SK-N-SH (cell line): Measurements from ENCODE around the gene PASK. TPM values are rescaled to one million over a fixed set of nuclear protein-coding genes. Genes with fewer than 3 reads are reported as not detected.

Experiments used
- CTCF ChIA-PET: fragments of 300-600, 350-600 bp; formaldehyde crosslinking; extraction: SDS; loops from one replicate; lab custom pipeline; 2021; lab: Yijun Ruan, JAX
- POLR2A ChIA-PET: fragments of 350-600 bp; sonication (Branson Sonifier 250); formaldehyde crosslinking; extraction: SDS; loops from one replicate; lab custom pipeline; 2020; ENCODE audit warnings: antibody characterized with exemption, inconsistent platforms; lab: Yijun Ruan, JAX
- DNase-seq: peaks from one replicate; pipeline ENCODE4 v3.0.0; 2012
- H2AFZ ChIP-seq: fragments of 200-600 bp; sonication (generic); 2 replicates; pipeline ENCODE4 v1.8.1; 2016; ENCODE audit warnings: antibody characterized with exemption, mild to moderate bottlenecking, low read depth
- H3F3A ChIP-seq: fragments of 200-600 bp; sonication (generic); replicated peaks from 2 replicates; pipeline ENCODE3; 2016; ENCODE audit warnings: antibody characterized with exemption, mild to moderate bottlenecking; ENCODE audit not compliant: insufficient read depth
- H3K27ac ChIP-seq, 2 experiments: fragments of 200-500 bp in 1 of 2; fragments of 200-600 bp in 1 of 2; sonication (Bioruptor generic) in 1 of 2; sonication (generic), shearing (Covaris generic) in 1 of 2; 2 replicates each; pipeline versions ENCODE4 v1.5.1 to v1.6.1; 2014 to 2016; ENCODE audit warnings: low read depth in 2 of 2, inconsistent platforms in 1 of 2, low read length in 1 of 2, mild to moderate bottlenecking in 1 of 2, mixed read lengths in 1 of 2
- H3K27me3 ChIP-seq: fragments of 200-600 bp; sonication (generic), shearing (Covaris generic); 2 replicates; pipeline ENCODE4 v1.6.1; 2016; ENCODE audit warnings: mixed run types; ENCODE audit not compliant: insufficient read depth
- H3K36me3 ChIP-seq, 2 experiments: fragments of 200-500 bp in 1 of 2; fragments of 200-600 bp in 1 of 2; sonication (Bioruptor generic) in 1 of 2; sonication (generic) in 1 of 2; replicated peaks in 1 of 2; 2 replicates each; pipeline versions ENCODE3 to v1.5.1; 2014 to 2016; ENCODE audit warnings: low read length in 1 of 2, mild to moderate bottlenecking in 1 of 2; ENCODE audit not compliant: insufficient read depth in 2 of 2, control insufficient read depth in 1 of 2
- H3K4me1 ChIP-seq, 2 experiments: fragments of 200-500 bp in 1 of 2; fragments of 200-600 bp in 1 of 2; sonication (Bioruptor generic) in 1 of 2; sonication (generic), shearing (Covaris generic) in 1 of 2; 2 replicates each; pipeline versions ENCODE4 v1.5.1 to v1.6.1; 2014 to 2016; ENCODE audit warnings: low read depth in 1 of 2, low read length in 1 of 2, mixed run types in 1 of 2; ENCODE audit not compliant: insufficient read depth in 2 of 2, control insufficient read depth in 1 of 2
- H3K4me2 ChIP-seq: fragments of 200-600 bp; sonication (generic), shearing (Covaris generic); 2 replicates; pipeline ENCODE4 v1.6.1; 2017; ENCODE audit warnings: mixed run types
- H3K4me3 ChIP-seq, 2 experiments: fragments of 200-500 bp in 1 of 2; fragments of 200-600 bp in 1 of 2; sonication (Bioruptor generic) in 1 of 2; sonication (generic), shearing (Covaris generic) in 1 of 2; 2 replicates each; pipeline versions ENCODE4 v1.5.1 to v1.8.1; 2014 to 2016; ENCODE audit warnings: low read depth in 2 of 2, inconsistent platforms in 1 of 2, low read length in 1 of 2, mild to moderate bottlenecking in 1 of 2, mixed read lengths in 1 of 2, moderate library complexity in 1 of 2
- H3K79me2 ChIP-seq: fragments of 200-600 bp; sonication (generic); 2 replicates; pipeline ENCODE4 v1.8.1; 2017; ENCODE audit warnings: mild to moderate bottlenecking; ENCODE audit not compliant: insufficient read depth
- H3K9ac ChIP-seq: fragments of 200-600 bp; sonication (generic); 2 replicates; pipeline ENCODE4 v1.6.1; 2017; ENCODE audit warnings: mixed run types
- H3K9me2 ChIP-seq: fragments of 200-600 bp; sonication (generic); 2 replicates; pipeline ENCODE4 v1.6.1; 2017; ENCODE audit warnings: mixed run types
- H3K9me3 ChIP-seq: fragments of 200-600 bp; sonication (generic); 2 replicates; pipeline ENCODE4 v1.6.1; 2017; ENCODE audit warnings: mixed run types, mild to moderate bottlenecking, moderate library complexity
- H4K20me1 ChIP-seq: fragments of 200-600 bp; sonication (generic); 2 replicates; pipeline ENCODE4 v1.6.1; 2017; ENCODE audit warnings: mild to moderate bottlenecking, mixed run types; ENCODE audit not compliant: insufficient read depth
- CHD2 ChIP-seq: fragments of 150-350 bp; IDR thresholded peaks from 2 replicates; pipeline ENCODE4 v1.6.1; 2018; ENCODE audit warnings: low read length; ENCODE audit not compliant: partially characterized antibody
- ELF1 ChIP-seq: IDR thresholded peaks from 2 replicates; pipeline ENCODE4 v1.4.0; 2012
- FOXM1 ChIP-seq: IDR thresholded peaks from 2 replicates; pipeline ENCODE4 v1.4.0; 2012; ENCODE audit warnings: low read depth, mild to moderate bottlenecking
- MAX ChIP-seq: IDR thresholded peaks from 2 replicates; pipeline ENCODE4 v1.4.0; 2012; ENCODE audit warnings: low read depth
- NRF1 ChIP-seq: IDR thresholded peaks from 2 replicates; pipeline ENCODE4 v1.6.1; 2012; ENCODE audit warnings: low read depth, mild to moderate bottlenecking, low read length
- RXRA ChIP-seq: IDR thresholded peaks from 2 replicates; pipeline ENCODE4 v1.4.0; 2012; ENCODE audit warnings: low read depth, mild to moderate bottlenecking, borderline replicate concordance
- TAF1 ChIP-seq: IDR thresholded peaks from 2 replicates; pipeline ENCODE4 v1.6.1; 2012; ENCODE audit warnings: low read depth, mild to moderate bottlenecking, low read length, moderate library complexity, borderline replicate concordance
- TEAD4 ChIP-seq: IDR thresholded peaks from 2 replicates; pipeline ENCODE4 v1.4.0; 2012; ENCODE audit warnings: mild to moderate bottlenecking, borderline replicate concordance; ENCODE audit not compliant: insufficient read depth
- USF1 ChIP-seq: IDR thresholded peaks from 2 replicates; pipeline ENCODE4 v1.4.0; 2012; ENCODE audit warnings: low read depth, borderline replicate concordance
- USF2 ChIP-seq: fragments of 150-350 bp; IDR thresholded peaks from 2 replicates; pipeline ENCODE4 v1.6.1; 2017; ENCODE audit warnings: antibody characterized with exemption, low read length, low read depth, borderline replicate concordance
- YY1 ChIP-seq: IDR thresholded peaks from 2 replicates; pipeline ENCODE4 v1.4.0; 2012; ENCODE audit warnings: low read depth, mild to moderate bottlenecking
- WGBS: methylation state at CpG from one replicate; pipeline ENCODE4 v1.1.6; 2017; ENCODE audit warnings: low lambda C conversion rate; 5-methylcytosine and 5-hydroxymethylcytosine counted together
- polyA plus RNA-seq, 3 experiments: library from polyadenylated mRNA; depleted of rRNA; stranded (reverse); fragments of >200 nt; gene quantifications; 2 replicates each; pipeline ENCODE4 v1.2.3, GENCODE V29; 2012

Gene PASK
- polyA plus RNA-seq, 1 of the 3 experiments (the other 2 are of a cell fraction) = 6.3 TPM

GRCh38 chr2:241141214-241141770 lies 8.0 kb downstream of the PASK start:
- POLR2A ChIA-PET = no interaction called here
- WGBS = 94% methylated on average over 14 of the region's 14 CpGs

GRCh38 chr2:241140445-241140840 lies 8.8 kb downstream of the PASK start:
- ChIA-PET CTCF (interaction anchor here (0.9 kb wide), 1 partner anchor 226 kb away, joined by 3 read pairs; no protein-coding TSS in a partner anchor), POLR2A (no interaction called here)
- Histone ChIP-seq H2AFZ (no peak overlapping the region), H3K79me2 (no peaks in the 10 kb centered on the region), H3K9ac (no peak overlapping the region), H3K9me2 (no peaks in the 10 kb centered on the region), H3K4me3 (no peak overlapping the region), H4K20me1 (no peaks in the 10 kb centered on the region), H3K4me1 (no peaks in the 10 kb centered on the region), H3K9me3 (no peaks in the 10 kb centered on the region), H3K36me3 (no peaks in the 10 kb centered on the region), H3F3A (no peaks in the 10 kb centered on the region), H3K4me2 (no peak overlapping the region), H3K27me3 (no peaks in the 10 kb centered on the region), H3K27ac (no peak overlapping the region)
- no peak for DNase-seq
- TF ChIP-seq ELF1 = no peak
- no peak for TF ChIP-seq USF2
- TF ChIP-seq NRF1 = no peak
- no peak for TF ChIP-seq YY1
- no peak for TF ChIP-seq TAF1
- no peak for TF ChIP-seq TEAD4
- TF ChIP-seq CHD2 = no peak
- TF ChIP-seq USF1 = no peak
- TF ChIP-seq MAX = no peak
- no peak for TF ChIP-seq FOXM1
- TF ChIP-seq RXRA = no peak
- WGBS = 89% methylated on average over 10 of the region's 10 CpGs

More at GRCh38 chr2:241141214-241141770, 8.0 kb downstream of the PASK start:
- Histone ChIP-seq H3K36me3 (no peaks in the 10 kb centered on the region), H3K9me3 (no peaks in the 10 kb centered on the region), H3K9me2 (no peaks in the 10 kb centered on the region), H3K27me3 (no peaks in the 10 kb centered on the region), H4K20me1 (no peaks in the 10 kb centered on the region), H3K4me2 (no peak overlapping the region), H3K27ac (no peak overlapping the region), H3F3A (peaks cover 5% of the 10 kb centered on the region), H2AFZ (no peak overlapping the region), H3K4me1 (no peaks in the 10 kb centered on the region), H3K4me3 (no peak overlapping the region), H3K79me2 (no peaks in the 10 kb centered on the region), H3K9ac (no peak overlapping the region)
- DNase-seq = no peak
- TF ChIP-seq CHD2 = no peak
- CTCF ChIA-PET = no interaction called here
